Ovary (tissue), 3 donors: Measurements from ENCODE around the gene ADGRL1.

ENCODE experiments used
- EP300 ChIP-seq: sonication (generic); formaldehyde crosslinking; IDR thresholded peaks from one replicate; pipeline ENCODE4 v1.6.1; 2017; ENCODE audit warnings: antibody characterized with exemption
- POLR2A ChIP-seq: fragments of 450-650 bp; IDR thresholded peaks from one replicate; pipeline ENCODE4 v1.6.1; 2017; ENCODE audit warnings: antibody characterized with exemption, mild to moderate bottlenecking, moderate library complexity
- TF ChIP-seq, protein P1 (sequence below), 3 donors: fragments of 450-650 bp in 2 of 3; fragments of 200-600 bp in 1 of 3; IDR thresholded peaks; one replicate each; pipeline versions ENCODE4 v1.5.1 to v1.8.0; 2016 to 2022; ENCODE audit warnings: antibody characterized with exemption in 3 of 3, mild to moderate bottlenecking in 1 of 3
- donor health status: DM: no; HTN: no; CAD: no.

DNA sequence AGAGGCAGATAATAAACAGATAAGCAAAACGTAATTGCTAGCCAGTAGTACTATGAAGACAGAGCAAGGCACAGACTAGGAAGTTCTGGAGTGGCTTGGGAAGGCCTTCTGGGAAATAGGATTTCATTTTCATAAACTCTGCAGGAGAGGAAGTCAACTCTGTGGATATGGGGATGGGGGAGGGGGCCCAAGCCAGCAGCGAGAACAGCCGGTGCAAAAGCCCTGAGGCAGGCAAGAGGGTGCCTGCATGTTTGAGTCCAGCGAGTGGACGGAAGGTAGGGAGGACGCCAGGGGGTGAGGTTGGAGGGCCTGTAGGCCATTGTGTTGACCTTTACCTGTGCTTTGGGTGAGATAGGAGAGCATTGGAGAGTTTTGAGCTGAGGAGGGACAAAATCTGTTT, 60.6 kb downstream of the ADGRL1 start:
- TF ChIP-seq, protein P1, sequence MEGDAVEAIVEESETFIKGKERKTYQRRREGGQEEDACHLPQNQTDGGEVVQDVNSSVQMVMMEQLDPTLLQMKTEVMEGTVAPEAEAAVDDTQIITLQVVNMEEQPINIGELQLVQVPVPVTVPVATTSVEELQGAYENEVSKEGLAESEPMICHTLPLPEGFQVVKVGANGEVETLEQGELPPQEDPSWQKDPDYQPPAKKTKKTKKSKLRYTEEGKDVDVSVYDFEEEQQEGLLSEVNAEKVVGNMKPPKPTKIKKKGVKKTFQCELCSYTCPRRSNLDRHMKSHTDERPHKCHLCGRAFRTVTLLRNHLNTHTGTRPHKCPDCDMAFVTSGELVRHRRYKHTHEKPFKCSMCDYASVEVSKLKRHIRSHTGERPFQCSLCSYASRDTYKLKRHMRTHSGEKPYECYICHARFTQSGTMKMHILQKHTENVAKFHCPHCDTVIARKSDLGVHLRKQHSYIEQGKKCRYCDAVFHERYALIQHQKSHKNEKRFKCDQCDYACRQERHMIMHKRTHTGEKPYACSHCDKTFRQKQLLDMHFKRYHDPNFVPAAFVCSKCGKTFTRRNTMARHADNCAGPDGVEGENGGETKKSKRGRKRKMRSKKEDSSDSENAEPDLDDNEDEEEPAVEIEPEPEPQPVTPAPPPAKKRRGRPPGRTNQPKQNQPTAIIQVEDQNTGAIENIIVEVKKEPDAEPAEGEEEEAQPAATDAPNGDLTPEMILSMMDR (IDR thresholded peaks at IDR 0.05) = no peak
- TF ChIP-seq EP300 (no peak), POLR2A (no peak)
